Measurements from ENCODE around the gene THBD.

Gene THBD

DNA sequence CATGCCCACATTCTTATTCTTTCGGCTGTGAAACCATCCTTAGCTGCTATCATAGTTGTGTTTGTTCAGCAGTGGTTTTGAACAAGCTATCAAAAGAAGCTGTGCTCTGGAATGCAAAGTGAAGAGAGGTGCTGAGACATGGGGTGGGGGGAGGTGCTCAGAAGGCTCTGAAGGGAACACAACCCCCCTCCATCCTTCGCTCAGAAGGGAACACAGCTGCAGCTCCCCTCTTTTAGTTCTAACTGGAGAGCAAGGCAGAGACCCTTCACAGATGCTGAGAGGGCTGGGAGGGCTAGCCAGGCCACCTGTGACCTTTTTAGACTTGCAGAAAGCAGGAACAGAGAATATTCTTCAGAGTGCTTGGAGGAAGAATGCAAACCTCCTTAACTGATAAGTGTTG is 32.0 kb downstream of the THBD start:
- no peak for TF ChIP-seq CTCF (conservative IDR thresholded peaks at IDR 0.05; ENCODE audit: low read depth, low read length)
- H3K4me2 ChIP-seq: no peak overlapping the region
- no peaks in the 10 kb centered on the region for H3K4me1 ChIP-seq (ENCODE audit: low read depth, poor library complexity, severe bottlenecking)
- H3K4me3 ChIP-seq (IDR thresholded peaks at IDR 0.05; ENCODE audit: insufficient read depth, low read depth, low read length): no peak overlapping the region
- no peaks in the 10 kb centered on the region for H3K36me3 ChIP-seq (ENCODE audit: insufficient read depth)
- no peaks in the 10 kb centered on the region for H4K20me1 ChIP-seq (ENCODE audit: insufficient read depth)
- no peaks in the 10 kb centered on the region for H3K27me3 ChIP-seq (ENCODE audit: insufficient read depth, low read depth)
- H2AFZ ChIP-seq (ENCODE audit: low read depth): no peak overlapping the region
- no peak overlapping the region for H3K27ac ChIP-seq
- no peaks in the 10 kb centered on the region for H3K79me2 ChIP-seq (ENCODE audit: insufficient read depth, low read depth)
- H3K9ac ChIP-seq: no peak overlapping the region

- no peaks in the 10 kb centered on the region for H4K20me1 ChIP-seq (ENCODE audit: insufficient read depth)
- H3K79me2 ChIP-seq (ENCODE audit: insufficient read depth, low read depth): no peaks in the 10 kb centered on the region
- TF ChIP-seq CTCF (conservative IDR thresholded peaks at IDR 0.05; ENCODE audit: low read depth, low read length): no peak
- no peaks in the 10 kb centered on the region for H3K27me3 ChIP-seq (ENCODE audit: insufficient read depth, low read depth)
- no peak overlapping the region for H2AFZ ChIP-seq (ENCODE audit: low read depth)
- no peak overlapping the region for H3K4me3 ChIP-seq (IDR thresholded peaks at IDR 0.05; ENCODE audit: insufficient read depth, low read depth, low read length)
- H3K9ac ChIP-seq: no peak overlapping the region
- no peaks in the 10 kb centered on the region for H3K36me3 ChIP-seq (ENCODE audit: insufficient read depth)
- H3K27ac ChIP-seq: no peak overlapping the region
- no peak overlapping the region for H3K4me2 ChIP-seq
- H3K4me1 ChIP-seq (ENCODE audit: low read depth, poor library complexity, severe bottlenecking): no peaks in the 10 kb centered on the region
Observed at GRCh38 chr20:23013429-23013828, 36.0 kb downstream of the THBD start.

DNA sequence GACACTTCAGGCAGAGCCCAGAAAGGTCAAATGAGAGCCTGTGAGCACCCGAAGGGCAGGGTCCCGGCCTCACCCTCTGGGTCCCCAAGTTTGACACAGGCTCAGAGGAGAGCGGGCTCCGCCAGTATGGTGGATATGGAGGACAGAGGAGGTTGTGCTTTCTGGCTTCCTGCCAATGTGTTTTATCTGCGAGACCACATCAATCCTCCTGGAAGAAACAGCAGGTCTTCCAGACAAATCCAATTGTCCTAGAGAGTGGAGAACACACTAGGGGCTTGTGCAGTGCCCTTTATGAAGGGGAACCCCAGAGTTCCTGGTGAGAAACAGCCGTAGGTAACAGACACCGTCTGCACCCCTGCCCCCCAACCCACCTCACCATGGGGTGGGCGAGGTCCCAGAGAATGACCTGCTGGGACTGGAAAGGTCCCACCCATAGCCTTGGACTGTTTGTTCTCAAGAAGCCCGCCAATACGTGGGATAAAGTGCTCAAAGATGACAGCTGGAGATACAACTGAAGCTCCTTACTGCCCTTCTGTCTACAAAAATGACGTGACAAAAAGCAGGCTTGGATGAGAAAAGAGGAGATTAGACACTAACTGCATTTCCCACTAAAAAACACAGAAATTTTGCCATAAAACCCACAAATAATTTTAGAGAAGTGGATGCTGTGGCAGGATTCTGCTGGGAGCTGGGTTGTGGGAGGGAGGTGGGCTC is 38.3 kb downstream of the THBD start:
- Histone ChIP-seq H3K4me1 (ENCODE audit: low read depth, poor library complexity, severe bottlenecking) (no peaks in the 10 kb centered on the region), H3K4me2 (no peak overlapping the region), H2AFZ (ENCODE audit: low read depth) (no peak overlapping the region), H3K4me3 (IDR thresholded peaks at IDR 0.05; ENCODE audit: insufficient read depth, low read depth, low read length) (no peak overlapping the region), H3K79me2 (ENCODE audit: insufficient read depth, low read depth) (no peaks in the 10 kb centered on the region), H3K27me3 (ENCODE audit: insufficient read depth, low read depth) (no peaks in the 10 kb centered on the region), H3K9ac (no peak overlapping the region), H3K27ac (no peak overlapping the region), H3K36me3 (ENCODE audit: insufficient read depth) (no peaks in the 10 kb centered on the region), H4K20me1 (ENCODE audit: insufficient read depth) (no peaks in the 10 kb centered on the region)
- TF ChIP-seq CTCF (conservative IDR thresholded peaks at IDR 0.05; ENCODE audit: low read depth, low read length): no peak

- TF ChIP-seq CTCF (conservative IDR thresholded peaks at IDR 0.05; ENCODE audit: low read depth, low read length): no peak
- H3K27me3 ChIP-seq (ENCODE audit: insufficient read depth, low read depth): no peaks in the 10 kb centered on the region
- no peaks in the 10 kb centered on the region for H3K79me2 ChIP-seq (ENCODE audit: insufficient read depth, low read depth)
- H2AFZ ChIP-seq (ENCODE audit: low read depth): no peak overlapping the region
- H3K36me3 ChIP-seq (ENCODE audit: insufficient read depth): no peaks in the 10 kb centered on the region
- H4K20me1 ChIP-seq (ENCODE audit: insufficient read depth): no peaks in the 10 kb centered on the region
- H3K27ac ChIP-seq: no peak overlapping the region
- H3K4me2 ChIP-seq: no peak overlapping the region
- H3K4me3 ChIP-seq (IDR thresholded peaks at IDR 0.05; ENCODE audit: insufficient read depth, low read depth, low read length): no peak overlapping the region
- no peaks in the 10 kb centered on the region for H3K4me1 ChIP-seq (ENCODE audit: low read depth, poor library complexity, severe bottlenecking)
- no peak overlapping the region for H3K9ac ChIP-seq
Observed at GRCh38 chr20:23010096-23010495, 39.4 kb downstream of the THBD start.
